ENCODE data around the gene FAM120B.
A peak's percentile ranks its signal among the peaks of the same experiment; 100 is the strongest.
"Not testable (repeated sequence)": the region's sequence is repeated elsewhere in the genome, so short reads cannot be mapped to it uniquely, and the experiment has no call there.

FAM120B gene

GRCh38 chr6:170398743-170399369, 92.3 kb downstream of the FAM120B start:
- not testable (repeated sequence) for DNase-seq

- not testable (repeated sequence) for DNase-seq
These were observed 93.5 kb downstream of the FAM120B start for GRCh38 chr6:170399955-170400558.

GRCh38 chr6:170402318-170403040, 95.9 kb downstream of the FAM120B start:
- DNase-seq, result no peak

GRCh38 chr6:170403451-170403850, 96.9 kb downstream of the FAM120B start:
- DNase-seq, result peak; percentile 82

- peak; percentile 22 for DNase-seq
These were observed 97.5 kb downstream of the FAM120B start for GRCh38 chr6:170404036-170404435.

GRCh38 chr6:170404697-170405096, 98.1 kb downstream of the FAM120B start:
- DNase-seq, result no peak

DNA sequence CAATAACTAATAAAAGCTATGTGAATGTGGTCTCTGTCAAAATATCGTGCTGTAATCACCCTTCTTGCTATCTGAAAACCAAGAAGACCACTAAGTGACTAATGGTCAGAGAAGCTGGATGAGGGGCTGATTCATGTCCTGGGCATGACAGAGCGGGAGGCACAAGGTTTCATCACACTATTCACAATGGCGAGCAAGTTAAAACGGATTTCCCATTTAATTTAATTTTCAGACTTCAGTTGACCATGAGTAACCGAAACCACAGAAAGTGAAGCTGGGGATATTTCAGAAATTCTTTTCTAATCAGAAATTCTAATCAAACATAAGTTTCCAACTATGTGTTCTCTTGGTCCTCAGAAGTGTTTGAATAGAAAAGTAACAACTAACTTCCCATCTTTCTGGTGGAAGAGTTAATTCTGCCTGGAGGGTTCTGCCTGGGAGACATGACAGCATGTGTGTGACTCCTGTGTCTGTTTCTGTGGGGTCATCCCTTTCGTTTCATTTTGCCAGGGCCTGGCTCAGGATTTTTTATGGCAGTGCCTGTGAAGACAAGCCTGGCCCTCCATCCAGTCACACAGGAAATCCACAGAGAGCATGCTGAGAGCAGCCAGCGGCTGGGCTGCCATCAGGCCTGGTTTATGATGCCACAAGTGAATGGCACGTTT, 98.9 kb downstream of the FAM120B start:
- peak; percentile 99 for DNase-seq

- DNase-seq, result no peak
These were observed 100.6 kb downstream of the FAM120B start for GRCh38 chr6:170407200-170407599.

DNA sequence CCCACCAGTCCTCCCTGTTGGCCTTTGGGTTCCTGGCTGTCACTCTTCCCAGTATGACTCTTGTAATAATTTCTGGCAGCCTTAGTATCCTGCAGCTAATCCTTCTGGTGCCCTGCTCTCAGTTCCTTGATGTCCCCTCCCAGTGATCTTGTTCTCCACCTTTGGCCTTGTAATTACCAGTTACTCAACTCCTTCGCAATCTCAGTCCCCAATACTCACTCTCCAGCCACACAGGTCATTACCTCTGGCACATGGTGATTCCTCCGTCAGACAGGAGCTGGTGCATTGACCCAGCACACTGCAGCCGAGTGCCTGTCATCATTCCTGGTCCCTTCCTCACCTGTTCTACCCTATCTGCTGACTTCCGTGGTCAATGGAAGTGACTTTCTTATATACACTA, 101.4 kb downstream of the FAM120B start:
- DNase-seq, result no peak

DNA sequence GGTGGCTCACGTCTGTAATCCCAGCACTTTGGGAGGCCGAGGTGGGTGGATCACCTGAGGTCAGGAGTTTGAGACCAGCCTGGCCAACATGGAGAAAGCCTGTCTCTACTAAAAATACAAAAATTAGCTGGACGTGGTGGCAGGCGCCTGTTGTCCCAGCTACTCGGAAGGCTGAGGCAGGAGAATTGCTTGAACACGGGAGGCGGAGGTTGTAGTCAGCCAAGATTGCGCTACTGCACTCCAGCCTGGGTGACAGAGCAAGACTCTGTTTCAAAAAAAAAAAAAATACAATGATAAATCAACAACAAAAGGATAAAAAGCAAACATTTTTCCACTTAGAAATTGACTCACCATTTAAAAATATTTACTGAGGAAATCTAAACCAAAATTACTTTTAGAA, 103.2 kb downstream of the FAM120B start:
- not testable (repeated sequence) for DNase-seq

DNA sequence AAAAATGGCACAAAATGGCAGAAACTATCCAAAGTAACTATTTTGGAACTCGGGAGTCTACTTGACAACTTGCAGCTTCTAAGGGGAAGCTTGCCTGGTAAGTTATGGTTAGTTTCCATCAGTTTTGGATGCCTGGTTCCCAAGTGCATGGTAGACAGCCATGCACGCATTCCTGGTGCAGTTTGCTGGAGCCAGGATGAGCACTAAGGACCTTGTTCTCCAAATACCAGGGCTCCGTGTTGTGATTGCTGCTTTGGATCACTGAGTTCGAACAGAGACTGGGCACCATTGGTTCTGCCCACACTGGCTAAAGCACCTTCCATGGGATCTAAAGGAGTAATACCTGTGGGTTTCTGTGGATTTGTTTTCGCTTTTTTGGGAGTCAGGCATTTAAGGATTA, 103.7 kb downstream of the FAM120B start:
- no peak for DNase-seq

- no peak for DNase-seq
These were observed 108.8 kb downstream of the FAM120B start for GRCh38 chr6:170415318-170415717.

DNA sequence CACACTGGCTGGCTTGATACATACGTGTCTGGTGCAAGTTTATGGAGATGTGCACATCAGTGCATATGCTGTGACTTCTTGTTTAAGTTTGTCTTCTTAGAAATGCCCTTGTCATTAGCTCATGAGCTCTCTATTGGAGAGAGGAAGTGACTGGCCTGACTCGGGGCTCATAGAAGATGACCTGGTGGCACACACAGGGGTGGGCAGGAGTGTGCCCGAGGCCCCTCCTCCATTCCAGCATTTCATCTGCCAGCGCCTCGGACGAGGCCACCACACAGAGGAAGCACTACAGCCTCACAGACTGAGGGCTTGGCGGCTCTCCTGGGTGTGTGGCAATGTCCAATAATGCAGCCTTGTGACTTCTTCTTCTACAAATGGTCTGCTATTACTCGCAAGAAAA, 109.7 kb downstream of the FAM120B start:
- DNase-seq, result no peak

GRCh38 chr6:170416959-170417606, 110.5 kb downstream of the FAM120B start:
- no peak for DNase-seq

DNA sequence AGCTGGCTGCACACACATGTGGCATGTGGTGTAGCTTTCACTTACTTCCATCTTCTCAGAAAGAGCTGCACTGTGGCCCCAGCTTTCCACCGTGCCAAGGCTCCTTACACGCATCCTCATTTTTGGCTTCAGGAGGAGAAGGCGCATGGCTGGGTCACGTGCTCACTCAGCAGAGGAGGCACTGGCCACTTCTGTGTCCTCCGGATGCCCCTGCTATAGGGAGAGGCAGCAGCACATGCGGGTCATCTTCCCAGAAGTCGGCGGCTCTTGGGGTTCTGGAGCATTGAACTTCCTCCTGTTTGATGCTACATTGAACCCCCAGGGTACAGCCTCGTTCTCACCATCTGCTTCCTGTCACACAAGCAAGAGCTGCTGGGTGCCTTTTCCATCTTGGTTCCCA, 111.3 kb downstream of the FAM120B start:
- DNase-seq, result no peak

- no peak for DNase-seq
These were observed 113.7 kb downstream of the FAM120B start for GRCh38 chr6:170420283-170420682.

DNA sequence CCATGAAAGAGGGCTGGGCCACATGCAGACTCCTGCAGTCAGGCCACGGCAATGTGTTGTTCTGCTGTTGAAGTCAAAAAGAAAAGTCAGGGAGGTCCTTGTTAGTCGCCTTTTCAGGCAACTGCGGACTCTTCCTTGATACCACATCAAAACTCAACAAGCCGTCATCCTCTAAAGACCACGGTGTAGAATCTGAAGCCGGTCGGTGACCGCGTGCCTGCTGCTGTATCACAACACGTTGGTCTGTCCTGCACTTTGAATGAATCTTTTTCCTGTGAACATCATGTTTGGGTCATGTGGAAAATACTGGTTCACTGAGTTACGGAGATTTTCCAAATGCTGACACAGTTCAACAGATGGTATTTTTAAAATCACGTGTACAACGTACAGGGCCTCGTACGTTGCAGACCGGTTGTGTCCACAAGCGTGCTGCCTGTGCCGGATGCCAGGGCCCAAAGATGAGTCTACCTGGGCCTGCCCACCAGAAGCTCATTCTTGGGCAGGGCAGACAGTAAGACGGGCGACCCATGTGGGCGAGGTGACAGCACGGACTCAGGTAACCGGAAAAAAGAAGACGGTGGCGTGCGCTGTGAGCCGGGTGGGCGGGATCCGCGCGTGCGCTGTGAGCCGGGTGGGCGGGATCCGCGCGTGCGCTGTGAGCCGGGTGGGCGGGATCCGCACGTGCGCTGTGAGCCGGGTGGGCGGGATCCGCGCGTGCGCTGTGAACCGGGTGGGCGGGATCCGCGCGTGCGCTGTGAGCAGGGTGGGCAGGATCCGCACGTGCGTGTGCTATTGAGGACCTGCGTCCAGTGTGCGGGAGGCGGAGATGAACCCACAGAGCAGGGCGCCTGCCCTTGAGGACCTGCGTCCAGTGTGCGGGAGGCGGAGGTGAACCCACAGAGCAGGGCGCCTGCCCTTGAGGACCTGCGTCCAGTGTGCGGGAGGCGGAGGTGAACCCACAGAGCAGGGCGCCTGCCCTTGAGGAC, 114.5 kb downstream of the FAM120B start:
- no peak for DNase-seq

- no peak for DNase-seq
These were observed 115.4 kb downstream of the FAM120B start for GRCh38 chr6:170421921-170422320.

- DNase-seq, result no peak
These were observed 116.5 kb downstream of the FAM120B start for GRCh38 chr6:170423030-170423429.

DNA sequence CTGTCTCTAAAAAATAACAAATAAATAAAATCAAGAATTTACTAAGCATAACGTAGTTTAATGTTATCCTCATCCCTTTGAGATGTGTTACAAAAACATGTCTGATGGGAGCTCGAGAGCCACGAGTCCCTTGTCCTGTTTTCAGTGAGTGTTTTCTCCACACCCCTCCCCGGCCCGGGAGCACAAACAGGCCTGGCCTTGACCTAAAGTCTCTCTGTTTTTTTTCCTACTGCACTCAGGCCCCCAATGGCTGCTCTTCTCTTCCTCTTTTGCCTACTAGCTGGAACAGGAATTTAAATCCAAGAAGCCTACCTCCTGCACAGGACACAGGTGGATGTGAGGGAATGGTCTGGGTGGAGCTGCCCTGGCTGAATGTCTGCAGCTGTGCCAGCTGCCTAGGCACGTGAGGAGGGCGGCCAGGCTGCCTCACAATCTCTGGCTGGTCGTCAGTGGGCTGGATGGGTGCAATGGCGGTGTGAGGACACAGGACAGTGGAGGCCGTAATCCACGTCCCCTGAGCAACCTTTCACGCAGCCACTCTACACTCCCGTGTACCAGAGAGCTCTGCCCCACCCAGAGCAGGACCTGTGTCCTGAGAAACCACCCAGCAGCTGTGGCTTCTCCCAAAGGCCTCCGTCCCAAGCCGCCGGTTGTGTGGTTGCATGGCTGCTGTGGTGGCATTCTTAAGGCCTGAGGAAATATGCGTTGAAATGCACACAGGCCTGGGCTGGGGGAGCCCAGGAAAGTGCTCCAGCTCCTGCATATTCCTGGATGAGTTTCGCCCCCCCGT, 117.5 kb downstream of the FAM120B start:
- peak; percentile 17 for DNase-seq

- no peak for DNase-seq
These were observed 118.1 kb downstream of the FAM120B start for GRCh38 chr6:170424604-170425126.
